ENCODE results near the gene DTL.

GRCh38 chr1:212024469-212025149, 10.9 kb upstream of the DTL start:
- TF ChIP-seq CTCF (IDR thresholded peaks at IDR 0.05; ENCODE audit: low read depth, low read length) (no peak), EZH2phosphoT487 (IDR thresholded peaks at IDR 0.05; ENCODE audit: low read depth) (no peak)

All from OCI-LY3 (cell line).